HG03354 (cell line): ENCODE measurements around the gene EIF4EBP3.
A peak's percentile ranks its signal among the peaks of the same experiment; 100 is the strongest.

Source experiments
- ATAC-seq: cut with Tn5 transposase; IDR thresholded peaks from one replicate; pipeline ENCODE4 v1.9.1; 2021; ENCODE audit warnings: mild to moderate bottlenecking; ENCODE audit not compliant: unreplicated experiment, poor library complexity, severe bottlenecking

The EIF4EBP3 gene

GRCh38 chr5:140555747-140556312 lies 8.4 kb downstream of the EIF4EBP3 start:
- peak; percentile 30 for ATAC-seq

- ATAC-seq, result no peak
Observed at GRCh38 chr5:140556438-140556837, 9.0 kb downstream of the EIF4EBP3 start.

- peak; percentile 98 for ATAC-seq
Observed at GRCh38 chr5:140557136-140557805, 9.8 kb downstream of the EIF4EBP3 start, which contains the start of gene SRA1. Gene SRA1 (minus strand): TSS chr5:140557473. CDS start chr5:140557452, 21 bp downstream.

GRCh38 chr5:140557965-140558364 lies 10.5 kb downstream of the EIF4EBP3 start:
- no peak for ATAC-seq

GRCh38 chr5:140558542-140558941 lies 11.1 kb downstream of the EIF4EBP3 start:
- no peak for ATAC-seq

- ATAC-seq, result no peak
Observed at GRCh38 chr5:140560227-140560626, 12.8 kb downstream of the EIF4EBP3 start.

GRCh38 chr5:140561753-140562523 lies 14.5 kb downstream of the EIF4EBP3 start:
- ATAC-seq, result no peak

- no peak for ATAC-seq
Observed at GRCh38 chr5:140563596-140563995, 16.1 kb downstream of the EIF4EBP3 start.

GRCh38 chr5:140564196-140565023 lies 16.9 kb downstream of the EIF4EBP3 start, which contains the start of the genes APBB3 and SLC35A4:
Gene APBB3 (minus strand): TSS chr5:140564598. CDS start chr5:140564245, 353 bp downstream.
Gene SLC35A4 (plus strand): TSS chr5:140564828. CDS start chr5:140567170, 2,342 bp downstream.
- peak; percentile 93 for ATAC-seq

- peak; percentile 9 for ATAC-seq
Observed at GRCh38 chr5:140565024-140565779, 17.7 kb downstream of the EIF4EBP3 start.

- ATAC-seq, result no peak
Observed at GRCh38 chr5:140565780-140566095, 18.3 kb downstream of the EIF4EBP3 start.

- no peak for ATAC-seq
Observed at GRCh38 chr5:140566665-140567064, 19.2 kb downstream of the EIF4EBP3 start.

GRCh38 chr5:140567136-140567818 lies 19.8 kb downstream of the EIF4EBP3 start:
- no peak for ATAC-seq

- ATAC-seq, result no peak
Observed at GRCh38 chr5:140567871-140568270, 20.4 kb downstream of the EIF4EBP3 start.

GRCh38 chr5:140568443-140569063 lies 21.1 kb downstream of the EIF4EBP3 start:
- ATAC-seq, result no peak

- peak; percentile 27 for ATAC-seq
Observed at GRCh38 chr5:140569197-140569596, 21.7 kb downstream of the EIF4EBP3 start.

- no peak for ATAC-seq
Observed at GRCh38 chr5:140570058-140570457, 22.6 kb downstream of the EIF4EBP3 start.

GRCh38 chr5:140570488-140570887 lies 23.0 kb downstream of the EIF4EBP3 start:
- no peak for ATAC-seq
